Endodermal cell (in vitro differentiated cells): Measurements from ENCODE around the gene CIPC. TPM values are rescaled to one million over a fixed set of nuclear protein-coding genes. Genes with fewer than 3 reads are reported as not detected.

Experiments used
- DNase-seq: peaks from one replicate; pipeline ENCODE4 v3.0.0-alpha.2; 2017
- H3K27ac ChIP-seq: 2 replicates; pipeline ENCODE4 v1.5.1; 2013; ENCODE audit warnings: mild to moderate bottlenecking, low read depth, low read length, moderate library complexity
- H3K27me3 ChIP-seq: 2 replicates; pipeline ENCODE4 v1.6.1; 2013; ENCODE audit warnings: mild to moderate bottlenecking, low read length, moderate library complexity; ENCODE audit not compliant: insufficient read depth, control insufficient read depth, poor library complexity, severe bottlenecking
- H3K36me3 ChIP-seq: 2 replicates; pipeline ENCODE4 v1.7.0; 2013; ENCODE audit warnings: mild to moderate bottlenecking, low read length, moderate library complexity; ENCODE audit not compliant: control insufficient read depth, insufficient read depth
- H3K4me1 ChIP-seq: one replicate; pipeline ENCODE4 v1.7.0; 2013; ENCODE audit warnings: low read length; ENCODE audit not compliant: control insufficient read depth, insufficient read depth
- H3K4me3 ChIP-seq: 2 replicates; pipeline ENCODE4 v1.5.1; 2013; ENCODE audit warnings: mild to moderate bottlenecking, low read length, moderate library complexity
- H3K9ac ChIP-seq: 2 replicates; pipeline ENCODE4 v1.6.1; 2013; ENCODE audit warnings: mild to moderate bottlenecking, low read length, moderate library complexity; ENCODE audit not compliant: poor library complexity, severe bottlenecking; ENCODE audit errors: extremely low read depth
- H3K9me3 ChIP-seq: 2 replicates; pipeline ENCODE4 v1.6.1; 2013; ENCODE audit warnings: mild to moderate bottlenecking, low read length, moderate library complexity; ENCODE audit not compliant: control insufficient read depth
- H3K27ac Mint-ChIP-seq: 2 replicates; pipeline ENCODE4 v1.8.0; 2020; ENCODE audit warnings: mixed read lengths
- H3K27me3 Mint-ChIP-seq: 2 replicates; pipeline ENCODE4 v1.8.0; 2021; ENCODE audit warnings: mild to moderate bottlenecking, mixed read lengths; ENCODE audit not compliant: insufficient read depth
- H3K36me3 Mint-ChIP-seq: 2 replicates; pipeline ENCODE4 v1.8.0; 2020; ENCODE audit warnings: low read depth, mixed read lengths
- H3K4me1 Mint-ChIP-seq: 2 replicates; pipeline ENCODE4 v1.8.0; 2020; ENCODE audit warnings: mixed read lengths
- H3K4me3 Mint-ChIP-seq: 2 replicates; pipeline ENCODE4 v1.8.0; 2020; ENCODE audit warnings: mild to moderate bottlenecking, moderate library complexity, mixed read lengths
- H3K9me3 Mint-ChIP-seq: 2 replicates; pipeline ENCODE4 v1.8.0; 2020; ENCODE audit warnings: mild to moderate bottlenecking, mixed read lengths
- WGBS, 2 experiments: methylation state at CpG; one replicate each; pipeline versions ENCODE4 v1.1.5 to v1.1.7; 2013; ENCODE audit warnings: missing lambda C conversion rate in 2 of 2, mixed read lengths in 1 of 2; ENCODE audit not compliant: insufficient coverage in 1 of 2, insufficient read length in 1 of 2; 5-methylcytosine and 5-hydroxymethylcytosine counted together
- total RNA-seq, 2 donors: library from RNA; stranded (reverse); fragmentation: NEBNext Ultra II Directional in 1 of 2; extraction: Animal tissue kit (Norgen Biotek cat#: 25700) in 1 of 2; gene quantifications; 2 replicates in 1 of 2; 3 replicates in 1 of 2; pipeline ENCODE4 v1.2.1, GENCODE V29; 2021
- TF ChIP-seq, protein P1 (sequence below): fragments of 200-600 bp; sonication (generic); conservative IDR thresholded peaks from 2 replicates; pipeline ENCODE4 v1.5.0; 2021; ENCODE audit warnings: antibody characterized with exemption, mild to moderate bottlenecking

CIPC gene
- total RNA-seq, 2 donors from 2014 or later, result 16.2 to 22.5 TPM

DNA sequence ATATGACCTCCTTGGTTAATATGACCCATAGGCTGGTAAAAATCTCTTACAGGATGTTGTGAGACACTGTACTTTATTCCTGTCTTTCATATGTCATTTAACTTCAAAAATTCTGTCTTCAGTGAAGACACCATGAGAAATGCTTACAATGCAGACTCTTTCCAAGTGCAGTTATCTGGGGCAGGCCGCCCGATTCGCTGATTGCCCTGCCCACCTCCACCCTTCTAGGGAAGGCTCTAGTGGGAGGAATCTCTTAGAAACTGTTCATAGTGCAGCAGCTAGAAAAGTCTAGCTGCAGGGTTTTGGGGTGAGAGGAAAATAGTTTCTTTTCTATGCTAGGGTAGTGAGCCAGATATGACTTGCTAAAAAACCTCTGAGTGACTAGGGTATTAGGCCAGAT lies 15.0 kb upstream of the CIPC start:
- H3K27me3 Mint-ChIP-seq, result no peaks in the 10 kb centered on the region
- H3K4me1 Mint-ChIP-seq, result peaks cover 42% of the 10 kb centered on the region
- Histone ChIP-seq H3K27me3 (no peaks in the 10 kb centered on the region), H3K9ac (no peak overlapping the region), H3K4me3 (no peak overlapping the region), H3K36me3 (no peaks in the 10 kb centered on the region), H3K9me3 (peaks cover 4% of the 10 kb centered on the region), H3K27ac (no peak overlapping the region), H3K4me1 (peaks cover 22% of the 10 kb centered on the region)
- no peaks in the 10 kb centered on the region for H3K36me3 Mint-ChIP-seq
- no peak for DNase-seq
- no peak overlapping the region for H3K4me3 Mint-ChIP-seq
- H3K9me3 Mint-ChIP-seq, result peaks cover 11% of the 10 kb centered on the region
- TF ChIP-seq, protein P1, sequence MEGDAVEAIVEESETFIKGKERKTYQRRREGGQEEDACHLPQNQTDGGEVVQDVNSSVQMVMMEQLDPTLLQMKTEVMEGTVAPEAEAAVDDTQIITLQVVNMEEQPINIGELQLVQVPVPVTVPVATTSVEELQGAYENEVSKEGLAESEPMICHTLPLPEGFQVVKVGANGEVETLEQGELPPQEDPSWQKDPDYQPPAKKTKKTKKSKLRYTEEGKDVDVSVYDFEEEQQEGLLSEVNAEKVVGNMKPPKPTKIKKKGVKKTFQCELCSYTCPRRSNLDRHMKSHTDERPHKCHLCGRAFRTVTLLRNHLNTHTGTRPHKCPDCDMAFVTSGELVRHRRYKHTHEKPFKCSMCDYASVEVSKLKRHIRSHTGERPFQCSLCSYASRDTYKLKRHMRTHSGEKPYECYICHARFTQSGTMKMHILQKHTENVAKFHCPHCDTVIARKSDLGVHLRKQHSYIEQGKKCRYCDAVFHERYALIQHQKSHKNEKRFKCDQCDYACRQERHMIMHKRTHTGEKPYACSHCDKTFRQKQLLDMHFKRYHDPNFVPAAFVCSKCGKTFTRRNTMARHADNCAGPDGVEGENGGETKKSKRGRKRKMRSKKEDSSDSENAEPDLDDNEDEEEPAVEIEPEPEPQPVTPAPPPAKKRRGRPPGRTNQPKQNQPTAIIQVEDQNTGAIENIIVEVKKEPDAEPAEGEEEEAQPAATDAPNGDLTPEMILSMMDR, result no peak
- H3K27ac Mint-ChIP-seq, result no peak overlapping the region
- 93 to 97% methylated on average over 3 of the region's 3 CpGs for WGBS, 2 experiments

GRCh38 chr14:77084985-77085384 lies 13.1 kb upstream of the CIPC start:
- TF ChIP-seq, protein P1, result no peak
- Histone ChIP-seq H3K27me3 (no peaks in the 10 kb centered on the region), H3K4me3 (peak overlapping the region; percentile 17), H3K9me3 (no peaks in the 10 kb centered on the region), H3K9ac (peak overlapping the region; percentile 56), H3K4me1 (peaks cover 22% of the 10 kb centered on the region), H3K36me3 (no peaks in the 10 kb centered on the region), H3K27ac (peak overlapping the region; percentile 98)
- DNase-seq, result no peak
- no peaks in the 10 kb centered on the region for H3K36me3 Mint-ChIP-seq
- peaks cover 54% of the 10 kb centered on the region for H3K4me1 Mint-ChIP-seq
- no peak overlapping the region for H3K4me3 Mint-ChIP-seq
- H3K9me3 Mint-ChIP-seq, result peaks cover 10% of the 10 kb centered on the region
- H3K27ac Mint-ChIP-seq, result peak overlapping the region; percentile 83
- H3K27me3 Mint-ChIP-seq, result no peaks in the 10 kb centered on the region
- WGBS, 2 experiments, result 67 to 80% methylated on average over 4 to 5 of the region's 5 CpGs

DNA sequence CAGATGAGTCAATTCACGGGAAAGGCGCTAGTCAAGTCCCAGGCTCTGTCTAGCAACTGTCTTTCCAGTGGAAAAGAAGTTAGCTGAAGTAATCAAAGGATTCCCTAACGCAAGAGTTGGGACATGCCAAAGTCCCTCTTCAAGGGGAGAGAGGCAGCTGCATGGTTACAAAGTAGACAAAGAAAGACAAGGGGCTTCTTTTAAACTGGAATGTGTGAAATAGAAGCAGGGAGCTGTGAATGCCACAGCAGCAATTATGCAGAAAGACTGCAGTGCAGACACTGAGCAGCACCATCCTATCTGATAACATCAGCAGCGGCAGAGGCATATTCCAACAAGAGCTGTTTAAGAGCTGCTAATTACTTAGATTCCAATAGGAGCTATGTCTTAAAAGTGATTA lies 12.5 kb upstream of the CIPC start:
- peaks cover 22% of the 10 kb centered on the region for H3K4me1 ChIP-seq
- H3K36me3 ChIP-seq, result no peaks in the 10 kb centered on the region
- Mint-ChIP-seq H3K27ac (peak overlapping the region; percentile 83), H3K36me3 (no peaks in the 10 kb centered on the region), H3K4me1 (peaks cover 54% of the 10 kb centered on the region), H3K27me3 (no peaks in the 10 kb centered on the region), H3K4me3 (no peak overlapping the region), H3K9me3 (peaks cover 7% of the 10 kb centered on the region)
- peak overlapping the region; percentile 56 for H3K9ac ChIP-seq
- DNase-seq, result peak; percentile 80
- H3K27ac ChIP-seq, result peak overlapping the region; percentile 98
- TF ChIP-seq, protein P1, result no peak
- peak overlapping the region; percentile 17 for H3K4me3 ChIP-seq
- peaks cover 1% of the 10 kb centered on the region for H3K9me3 ChIP-seq
- WGBS, 2 experiments, result 23 to 36% methylated on average over 4 of the region's 4 CpGs
- H3K27me3 ChIP-seq, result no peaks in the 10 kb centered on the region
